ENCODE measurements around the gene SUPT6H.

Gene SUPT6H

DNA sequence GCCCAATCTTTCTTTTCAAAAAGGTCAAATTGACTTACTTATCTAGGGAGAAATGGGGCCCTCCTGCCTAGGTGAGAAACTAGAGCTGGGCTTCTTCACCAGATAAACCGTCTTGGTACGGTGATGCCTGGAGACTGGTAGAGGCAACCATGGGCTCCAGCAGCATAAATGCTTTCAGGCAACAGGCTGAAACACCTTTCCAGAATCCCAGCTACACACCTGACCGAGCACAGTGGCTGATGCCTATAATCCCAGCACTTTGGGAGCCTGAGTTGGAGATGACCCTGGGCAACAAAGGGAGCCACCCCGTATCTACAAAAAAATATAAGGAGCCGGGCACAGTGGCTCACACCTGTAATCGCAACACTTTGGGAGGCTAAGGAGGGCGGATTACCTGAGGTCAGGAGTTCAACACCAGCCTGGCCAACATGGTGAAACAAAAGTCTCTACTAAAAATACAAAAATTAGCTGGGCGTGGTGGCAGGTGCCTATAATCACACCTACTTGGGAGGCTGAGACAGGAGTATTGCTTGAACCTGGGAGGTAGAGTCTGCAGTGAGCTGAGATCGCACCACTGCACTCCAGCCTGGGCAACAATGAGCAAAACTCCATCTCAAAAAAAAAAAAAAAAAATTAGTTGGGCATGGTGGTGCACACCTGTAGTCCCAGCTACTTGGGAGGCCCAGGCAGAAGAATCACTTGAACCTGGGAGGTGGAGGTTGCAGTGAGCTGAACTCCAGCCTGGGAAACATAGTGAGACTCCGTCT, 89.8 kb downstream of the SUPT6H start:
- DNase-seq: no peak

All from stimulated activated CD4-positive, alpha-beta T cell treated with anti-CD3 and anti-CD28 coated beads, Interleukin-2, amount 100 ng/mL, for 24 hours (primary cell).